Effector memory CD8-positive, alpha-beta T cell (primary cell): ENCODE results near the gene LINGO3.
"Not testable (repeated sequence)": the region's sequence is repeated elsewhere in the genome, so short reads cannot be mapped to it uniquely, and the experiment has no call there.

Experiments
- ATAC-seq: fragments of 150-1000 bp; cut with Tn5 transposase; replicated peaks from 2 replicates; pipeline ENCODE4 v1.10.0; 2021; ENCODE audit warnings: mild to moderate bottlenecking, moderate library complexity
- DNase-seq, 3 experiments: peaks; one replicate each; pipeline ENCODE4 v3.0.0; 2021
- H3K27ac Mint-ChIP-seq, 2 donors: one replicate each; pipeline ENCODE4 v1.8.0; 2022; ENCODE audit warnings: mild to moderate bottlenecking in 2 of 2, mixed read lengths in 2 of 2, moderate library complexity in 2 of 2
- H3K27me3 Mint-ChIP-seq, 2 donors: one replicate each; pipeline ENCODE4 v1.8.0; 2022; ENCODE audit warnings: mixed read lengths in 2 of 2
- H3K36me3 Mint-ChIP-seq: one replicate; pipeline ENCODE4 v1.8.0; 2022; ENCODE audit warnings: mild to moderate bottlenecking, moderate library complexity, mixed read lengths; ENCODE audit not compliant: insufficient read depth
- H3K4me1 Mint-ChIP-seq, 2 donors: one replicate each; pipeline ENCODE4 v1.8.0; 2022; ENCODE audit warnings: low read depth in 2 of 2, mixed read lengths in 2 of 2
- H3K4me3 Mint-ChIP-seq, 2 donors: one replicate each; pipeline ENCODE4 v1.8.0; 2022; ENCODE audit warnings: mild to moderate bottlenecking in 2 of 2, mixed read lengths in 2 of 2, moderate library complexity in 2 of 2
- H3K9me3 Mint-ChIP-seq, 2 donors: one replicate each; pipeline ENCODE4 v1.8.0; 2022; ENCODE audit warnings: mixed read lengths in 2 of 2
- total RNA-seq, 9 experiments: gene quantifications; one replicate each; lab custom pipeline; 2026; lab: John Stamatoyannopoulos, UW

The LINGO3 gene
- 0 to 1.9 (median 0.67) reads per million in 9 experiments for total RNA-seq

DNA sequence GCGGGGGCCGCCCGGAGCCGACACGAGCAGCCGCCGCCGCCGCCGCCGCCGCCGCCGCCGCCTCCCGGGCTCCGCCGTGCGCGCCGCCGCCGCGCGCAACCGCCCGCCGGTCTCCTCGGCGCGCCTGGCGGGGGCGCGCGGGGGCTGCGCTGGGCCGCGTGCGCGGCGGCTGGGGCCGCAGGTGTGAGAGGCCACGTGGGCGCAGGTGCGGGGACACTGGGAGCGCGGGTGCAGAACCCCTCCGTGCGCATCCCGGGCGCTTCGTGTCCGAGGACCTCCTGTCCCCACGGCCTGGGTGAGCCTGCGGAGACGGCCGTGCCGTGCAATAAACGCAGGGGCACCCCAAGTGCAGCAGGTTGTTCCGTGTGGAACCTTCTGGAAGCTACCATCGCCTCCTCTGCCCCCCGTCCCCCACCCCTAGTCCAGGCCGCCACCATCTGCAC, at the start of gene LINGO3:
TSS of gene LINGO3 (minus strand) at position 41 of the 443 bp plus-strand sequence. CDS start 16,378 bp downstream, outside the sequence.
- H3K4me1 Mint-ChIP-seq = peaks cover 4 to 5% of the 10 kb centered on the region in 2 donors
- H3K4me3 Mint-ChIP-seq = peak within 1 kb of the TSS; percentile 48 to 70
- no peaks in the 10 kb centered on the region for H3K9me3 Mint-ChIP-seq
- no peak within 1 kb of the TSS for H3K27ac Mint-ChIP-seq
- peak; percentile 43 for ATAC-seq
- H3K36me3 Mint-ChIP-seq = peaks cover 29% of the 10 kb centered on the region
- H3K27me3 Mint-ChIP-seq = peaks cover 59 to 86% of the 10 kb centered on the region in 2 donors
- no peak for DNase-seq

GRCh38 chr19:2356036-2356646, 48.2 kb upstream of the LINGO3 start:
- no peaks in the 10 kb centered on the region for H3K4me1 Mint-ChIP-seq
- peaks cover 7% of the 10 kb centered on the region in 2 donors for H3K27me3 Mint-ChIP-seq
- no peaks in the 10 kb centered on the region for H3K9me3 Mint-ChIP-seq
- no peak overlapping the region for H3K27ac Mint-ChIP-seq
- DNase-seq (no peak), ATAC-seq (no peak)
- no peaks in the 10 kb centered on the region for H3K36me3 Mint-ChIP-seq
- H3K4me3 Mint-ChIP-seq = no peak overlapping the region

GRCh38 chr19:2355168-2356035, 47.4 kb upstream of the LINGO3 start:
- Mint-ChIP-seq H3K4me3 (no peak overlapping the region), H3K36me3 (no peaks in the 10 kb centered on the region), H3K4me1 (no peaks in the 10 kb centered on the region), H3K27me3 (peaks cover 2 to 3% of the 10 kb centered on the region in 2 donors), H3K27ac (no peak overlapping the region), H3K9me3 (no peaks in the 10 kb centered on the region)
- ATAC-seq (no peak), DNase-seq (no peak)

GRCh38 chr19:2354670-2355069, 46.7 kb upstream of the LINGO3 start:
- no peaks in the 10 kb centered on the region for H3K36me3 Mint-ChIP-seq
- no peak overlapping the region for H3K4me3 Mint-ChIP-seq
- DNase-seq (no peak), ATAC-seq (no peak)
- H3K27ac Mint-ChIP-seq = no peak overlapping the region
- no peaks in the 10 kb centered on the region for H3K27me3 Mint-ChIP-seq
- no peaks in the 10 kb centered on the region for H3K4me1 Mint-ChIP-seq
- H3K9me3 Mint-ChIP-seq = no peaks in the 10 kb centered on the region

DNA sequence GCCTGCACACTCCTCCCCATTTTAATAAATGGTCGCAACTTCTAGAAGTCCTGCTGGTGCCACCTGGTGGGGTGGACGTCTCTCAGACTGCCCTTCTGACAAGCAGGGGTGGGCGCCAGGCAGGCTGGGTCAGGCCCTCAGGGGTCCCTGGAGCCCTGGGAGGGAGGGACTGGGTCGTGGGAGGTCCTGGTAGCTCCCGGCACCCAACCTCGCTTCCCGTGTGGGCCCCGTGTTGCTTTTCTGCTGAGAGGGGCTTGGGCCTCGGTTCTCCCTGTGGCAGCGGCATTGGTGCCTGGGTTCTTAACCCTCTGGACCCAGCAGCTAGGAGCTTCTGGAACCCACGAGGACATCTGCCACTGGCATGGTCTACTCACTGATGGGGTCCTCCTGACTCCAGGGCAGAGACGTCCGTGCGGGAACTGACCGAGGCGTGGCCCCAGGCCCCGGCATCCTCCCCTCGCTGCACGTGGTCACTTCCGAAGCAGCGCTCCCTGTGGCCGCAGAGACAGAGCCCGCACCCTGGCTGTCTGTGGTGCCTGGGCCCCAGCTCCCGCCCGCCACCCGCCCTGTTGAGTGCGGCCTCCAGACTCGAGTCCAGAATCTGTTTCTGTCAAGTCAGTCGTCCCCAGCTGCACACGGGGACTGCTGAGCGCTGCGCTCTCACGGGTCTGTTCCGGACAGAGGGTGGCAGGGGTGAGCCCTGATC, 46.1 kb upstream of the LINGO3 start:
- DNase-seq (no peak), ATAC-seq (no peak)
- Mint-ChIP-seq H3K9me3 (no peaks in the 10 kb centered on the region), H3K27ac (no peak overlapping the region), H3K4me3 (no peak overlapping the region), H3K36me3 (no peaks in the 10 kb centered on the region), H3K4me1 (no peaks in the 10 kb centered on the region), H3K27me3 (no peaks in the 10 kb centered on the region)

DNA sequence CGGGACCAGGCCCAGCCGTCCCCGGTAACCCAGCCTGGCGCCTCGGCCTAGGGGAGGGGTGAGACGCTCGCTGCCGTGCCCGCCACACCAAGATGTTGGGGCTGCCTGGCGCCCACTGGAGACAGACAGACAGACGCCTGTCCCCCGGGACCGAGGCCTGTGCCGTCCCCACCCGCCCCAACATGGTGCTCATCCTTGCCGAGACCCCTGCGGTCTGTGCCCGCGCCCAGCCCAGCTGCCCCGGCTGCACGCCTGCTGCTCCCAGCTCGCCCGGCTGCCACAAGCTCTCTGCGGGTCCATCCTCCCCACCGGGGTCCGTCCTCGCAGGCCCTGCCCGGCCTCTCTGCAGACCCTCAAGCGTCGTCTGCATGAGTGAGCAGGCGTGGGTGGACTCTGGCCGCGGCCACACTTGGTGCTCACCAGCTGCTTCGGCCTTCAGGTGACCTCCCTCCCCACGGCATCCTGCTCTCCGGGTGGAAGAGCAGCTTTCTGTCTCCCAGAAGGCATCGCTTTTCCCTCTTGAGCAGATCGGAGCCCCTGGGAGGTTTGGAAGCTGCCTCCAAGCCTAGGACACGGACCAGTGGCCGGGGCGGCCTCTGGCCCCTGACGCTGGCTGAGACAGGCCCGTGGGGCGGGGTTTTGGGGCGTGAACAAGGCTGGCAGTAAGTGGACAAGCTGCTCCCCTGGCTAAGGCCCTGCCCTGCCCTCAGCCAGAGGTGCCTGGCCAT, 45.4 kb upstream of the LINGO3 start:
- no peaks in the 10 kb centered on the region for H3K36me3 Mint-ChIP-seq
- ATAC-seq = no peak
- H3K9me3 Mint-ChIP-seq = no peaks in the 10 kb centered on the region
- H3K27ac Mint-ChIP-seq = peak overlapping the region in 1 of 2 donors; percentile 67
- H3K27me3 Mint-ChIP-seq = no peaks in the 10 kb centered on the region
- no peaks in the 10 kb centered on the region for H3K4me1 Mint-ChIP-seq
- H3K4me3 Mint-ChIP-seq = no peak overlapping the region
- DNase-seq = no peak

DNA sequence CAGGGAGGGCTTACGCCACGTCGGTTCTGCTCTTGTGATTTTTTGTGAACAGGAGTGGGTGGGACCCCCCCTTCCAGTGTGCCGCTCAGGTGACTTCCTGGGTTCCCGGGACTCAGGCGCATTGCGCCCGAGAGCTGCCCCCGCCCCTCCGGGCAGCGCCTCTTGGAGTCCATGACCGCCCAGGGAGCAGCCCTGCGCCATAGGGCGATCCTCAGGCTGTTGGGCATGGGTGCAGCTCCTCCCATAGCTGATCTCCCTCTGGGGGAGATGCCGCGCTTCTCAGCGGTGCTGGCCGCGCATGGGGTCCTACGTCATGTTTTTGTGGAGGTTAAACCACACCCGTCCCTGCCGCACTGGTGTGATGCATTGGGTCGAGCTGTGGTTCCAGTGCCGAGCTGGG, 44.2 kb upstream of the LINGO3 start:
- ATAC-seq (no peak), DNase-seq (no peak)
- no peak overlapping the region for H3K27ac Mint-ChIP-seq
- H3K27me3 Mint-ChIP-seq = no peaks in the 10 kb centered on the region
- H3K4me3 Mint-ChIP-seq = no peak overlapping the region
- H3K9me3 Mint-ChIP-seq = no peaks in the 10 kb centered on the region
- no peaks in the 10 kb centered on the region for H3K36me3 Mint-ChIP-seq
- no peaks in the 10 kb centered on the region for H3K4me1 Mint-ChIP-seq

GRCh38 chr19:2351591-2351990, 43.6 kb upstream of the LINGO3 start:
- DNase-seq (no peak), ATAC-seq (no peak)
- no peaks in the 10 kb centered on the region for H3K9me3 Mint-ChIP-seq
- no peak overlapping the region for H3K4me3 Mint-ChIP-seq
- no peaks in the 10 kb centered on the region for H3K27me3 Mint-ChIP-seq
- H3K4me1 Mint-ChIP-seq = no peaks in the 10 kb centered on the region
- no peaks in the 10 kb centered on the region for H3K36me3 Mint-ChIP-seq
- no peak overlapping the region for H3K27ac Mint-ChIP-seq

DNA sequence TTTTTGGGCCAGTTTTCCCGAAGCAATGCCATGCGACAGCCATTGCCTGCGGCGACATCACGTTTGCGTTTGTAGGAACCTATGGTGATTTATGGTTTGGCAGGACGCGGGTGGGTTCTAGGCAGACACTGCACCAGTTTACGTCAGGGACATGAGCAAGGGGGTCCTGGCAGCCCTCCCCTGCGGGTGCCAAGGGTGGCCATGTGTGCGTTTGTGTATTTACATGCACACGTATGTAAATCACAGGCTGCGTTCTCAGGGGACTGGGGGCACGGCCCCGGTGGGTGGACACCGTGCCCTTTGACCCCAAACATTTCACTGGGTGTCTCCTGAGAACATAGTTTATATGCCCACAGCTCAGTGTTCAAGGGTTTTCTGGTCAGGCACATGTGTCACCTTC, 42.7 kb upstream of the LINGO3 start:
- Mint-ChIP-seq H3K27me3 (no peaks in the 10 kb centered on the region), H3K27ac (no peak overlapping the region), H3K36me3 (no peaks in the 10 kb centered on the region), H3K9me3 (no peaks in the 10 kb centered on the region), H3K4me1 (no peaks in the 10 kb centered on the region), H3K4me3 (no peak overlapping the region)
- DNase-seq (no peak), ATAC-seq (no peak)

GRCh38 chr19:2349818-2350217, 41.9 kb upstream of the LINGO3 start:
- ATAC-seq, DNase-seq, H3K36me3 Mint-ChIP-seq, H3K4me1 Mint-ChIP-seq, H3K4me3 Mint-ChIP-seq, H3K27me3 Mint-ChIP-seq, H3K9me3 Mint-ChIP-seq, H3K27ac Mint-ChIP-seq: not testable (repeated sequence)

DNA sequence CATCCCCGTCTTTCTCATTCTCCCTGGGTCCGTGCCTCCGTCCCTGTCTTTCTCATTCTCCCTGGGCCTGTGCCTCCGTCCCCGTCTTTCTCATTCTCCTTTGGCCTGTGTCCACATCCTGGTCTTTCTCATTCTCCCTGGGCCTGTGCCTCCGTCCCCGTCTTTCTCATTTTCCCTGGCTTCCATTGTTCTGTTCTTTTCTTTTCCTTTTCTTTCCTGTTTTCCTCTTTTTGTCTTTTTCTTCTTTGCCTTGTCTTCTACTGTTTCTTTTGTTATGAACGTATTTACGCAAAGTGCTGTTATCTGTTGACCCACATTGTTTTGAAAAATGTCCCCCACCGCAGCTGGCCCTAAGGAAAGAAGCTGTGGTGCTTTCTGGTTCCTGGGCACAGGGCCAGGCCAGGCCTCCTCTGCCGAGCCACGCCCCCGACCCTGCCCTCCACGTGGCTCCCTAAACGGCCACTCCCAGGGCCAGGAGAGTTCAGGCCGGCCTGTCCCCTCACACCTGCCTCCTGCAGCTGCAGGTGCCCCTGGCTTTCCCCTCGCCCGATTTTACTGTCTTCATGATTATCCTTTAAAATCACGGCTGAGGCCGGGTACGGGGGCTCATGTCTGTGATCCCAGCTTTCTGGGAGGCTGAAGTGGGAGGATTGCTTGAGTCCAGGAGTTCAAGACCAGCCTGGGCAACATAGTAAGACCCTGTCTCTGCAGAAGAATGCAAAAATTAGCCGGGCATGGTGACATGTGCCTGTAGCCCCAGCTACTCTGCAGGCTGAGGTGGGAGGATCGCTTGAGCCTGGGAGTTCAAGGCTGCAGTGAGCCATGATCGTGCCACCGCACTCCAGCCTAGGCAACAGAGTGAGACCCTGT, 38.1 kb upstream of the LINGO3 start:
- H3K9me3 Mint-ChIP-seq = no peaks in the 10 kb centered on the region
- H3K27ac Mint-ChIP-seq = peak overlapping the region in 1 of 2 donors; percentile 35
- ATAC-seq = no peak
- peaks cover 3% of the 10 kb centered on the region for H3K36me3 Mint-ChIP-seq
- H3K4me3 Mint-ChIP-seq = no peak overlapping the region
- H3K4me1 Mint-ChIP-seq = no peaks in the 10 kb centered on the region
- no peak for DNase-seq
- no peaks in the 10 kb centered on the region for H3K27me3 Mint-ChIP-seq

GRCh38 chr19:2345076-2345475, 37.1 kb upstream of the LINGO3 start:
- Mint-ChIP-seq H3K9me3 (no peaks in the 10 kb centered on the region), H3K27ac (no peak overlapping the region), H3K4me1 (no peaks in the 10 kb centered on the region), H3K4me3 (no peak overlapping the region), H3K36me3 (peaks cover 3% of the 10 kb centered on the region), H3K27me3 (no peaks in the 10 kb centered on the region)
- no peak for ATAC-seq
- DNase-seq = no peak
